GM21526 (cell line): Measurements from ENCODE around the gene IGSF22.

ENCODE experiments used
- ATAC-seq: cut with Tn5 transposase; IDR thresholded peaks from one replicate; pipeline ENCODE4 v1.9.1; 2021; ENCODE audit warnings: moderate library complexity; ENCODE audit not compliant: unreplicated experiment, low FRiP score

IGSF22 gene

DNA sequence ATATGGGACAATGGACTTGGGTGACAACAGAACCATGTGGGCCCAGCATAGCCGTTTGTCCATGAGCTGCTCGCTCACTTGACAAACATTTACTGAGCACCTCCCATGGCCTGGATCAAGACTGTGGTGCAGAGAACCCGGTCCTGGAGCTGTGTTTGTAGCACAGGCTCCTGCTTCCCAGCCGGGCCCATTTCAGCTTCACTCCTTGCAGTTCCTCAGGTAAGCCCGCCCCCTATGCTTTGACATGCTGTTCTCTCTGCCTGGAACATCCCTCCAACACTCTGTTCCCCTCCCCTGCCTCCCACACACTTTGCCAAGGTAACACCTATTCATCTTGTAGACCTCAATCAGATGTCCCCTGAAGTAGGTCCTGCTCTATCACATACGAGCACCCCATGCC is 19.3 kb upstream of the IGSF22 start:
- ATAC-seq = no peak

DNA sequence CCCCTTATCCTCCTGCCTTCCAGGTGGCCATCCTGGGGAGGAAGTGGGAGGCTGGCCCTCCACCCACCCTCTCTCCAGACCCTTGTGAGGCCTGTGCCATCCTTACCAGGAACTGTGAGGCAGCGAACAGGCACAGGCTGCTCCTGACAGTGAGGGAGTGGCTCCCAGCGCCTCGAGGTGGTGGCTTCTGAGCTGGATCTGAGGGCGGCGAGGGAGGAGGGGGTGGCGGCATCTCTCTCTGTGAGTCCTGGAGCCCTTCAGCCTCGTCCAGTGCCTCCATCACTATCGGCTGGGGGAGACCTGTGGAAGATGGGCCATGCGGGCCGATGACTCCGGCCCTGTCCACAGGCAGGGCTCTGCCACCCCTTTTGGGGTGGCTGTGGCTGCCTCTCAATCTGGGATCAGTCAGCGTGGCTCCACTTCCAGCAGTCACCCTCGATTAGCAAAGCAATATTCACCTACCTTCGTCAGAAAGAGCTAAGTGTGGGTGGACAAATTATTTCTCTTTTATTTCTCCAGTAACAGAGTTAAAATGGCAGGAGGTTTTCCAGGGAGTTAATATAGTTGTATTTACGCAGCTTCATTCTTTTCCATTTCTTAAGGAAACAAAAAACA is 18.0 kb upstream of the IGSF22 start:
- no peak for ATAC-seq

DNA sequence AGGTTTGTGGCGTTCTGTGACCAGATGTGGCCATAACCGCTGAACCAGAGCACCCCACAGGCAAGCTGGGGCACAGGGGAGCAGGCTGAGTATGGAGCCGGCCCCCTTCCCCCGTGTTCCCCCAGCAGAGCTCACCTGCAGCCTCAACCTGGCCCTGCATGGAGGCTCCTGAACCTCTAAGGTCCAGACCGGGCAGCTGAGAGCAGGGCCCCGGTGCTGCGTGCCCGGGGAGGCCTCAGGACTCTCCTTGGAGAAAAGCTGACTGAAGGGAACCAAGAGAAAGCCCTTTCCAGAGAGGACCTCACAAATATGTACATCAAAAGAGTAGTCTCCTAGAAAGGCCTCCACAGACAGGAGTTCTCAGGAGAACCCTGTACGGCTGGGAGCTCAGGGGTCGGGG is 17.4 kb upstream of the IGSF22 start:
- no peak for ATAC-seq

DNA sequence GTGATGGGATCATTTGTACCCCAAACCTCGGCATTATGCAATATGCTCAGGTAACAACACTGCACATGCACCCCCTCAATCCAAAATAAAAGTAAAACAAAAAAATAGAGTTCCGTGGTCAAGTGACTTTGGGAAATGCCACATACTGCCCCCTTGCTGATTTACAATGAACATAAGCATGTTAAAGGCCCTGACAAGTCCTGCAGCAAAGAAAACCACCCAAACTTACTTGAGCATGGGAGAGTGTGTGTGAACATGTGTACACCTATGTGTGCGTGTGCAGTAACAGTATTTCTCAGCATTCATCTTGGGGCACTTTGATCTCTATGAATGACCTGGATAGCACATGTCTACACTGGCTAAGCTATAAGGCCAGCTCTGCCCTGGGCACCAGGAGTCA is 15.8 kb upstream of the IGSF22 start:
- no peak for ATAC-seq

DNA sequence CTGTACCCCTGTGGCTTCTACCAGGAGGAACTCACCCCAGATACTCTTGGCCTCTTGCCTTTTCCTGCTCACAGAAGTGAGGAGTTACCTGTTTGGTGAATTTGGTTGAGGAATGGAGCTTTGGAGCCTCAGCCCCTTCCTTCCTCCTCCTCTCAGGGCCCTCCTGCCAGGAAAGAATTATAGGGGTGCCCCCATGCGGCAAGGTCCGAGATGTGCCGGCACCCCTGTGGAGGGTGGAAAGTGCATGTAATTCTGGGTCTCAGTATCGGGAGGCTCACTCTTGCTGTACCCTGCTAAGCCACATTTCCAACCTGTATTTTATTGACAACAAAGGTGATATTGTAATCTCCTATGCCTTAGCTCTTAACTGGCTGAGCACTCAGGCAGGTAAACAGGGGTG is 13.7 kb upstream of the IGSF22 start:
- ATAC-seq = no peak

DNA sequence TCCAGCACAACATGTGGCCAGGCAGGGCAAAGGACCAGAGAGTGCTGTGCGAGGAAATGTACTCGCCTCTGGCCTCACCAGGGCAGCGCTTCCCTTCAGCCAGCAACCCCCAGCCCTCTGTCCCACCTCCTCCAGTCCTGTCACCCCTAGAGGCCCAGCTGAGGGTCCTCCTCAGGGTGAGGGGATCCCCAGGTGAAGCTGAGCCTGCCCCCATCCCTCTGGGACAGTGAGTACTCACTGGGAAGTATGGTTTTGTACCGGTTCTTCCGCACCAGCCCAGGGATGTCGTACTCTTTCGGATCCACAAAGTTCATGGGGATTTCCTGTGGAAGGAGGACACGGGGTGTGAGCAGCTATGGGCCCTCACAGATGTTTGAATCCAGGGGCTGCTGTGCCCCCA is 11.7 kb upstream of the IGSF22 start:
- ATAC-seq = no peak

DNA sequence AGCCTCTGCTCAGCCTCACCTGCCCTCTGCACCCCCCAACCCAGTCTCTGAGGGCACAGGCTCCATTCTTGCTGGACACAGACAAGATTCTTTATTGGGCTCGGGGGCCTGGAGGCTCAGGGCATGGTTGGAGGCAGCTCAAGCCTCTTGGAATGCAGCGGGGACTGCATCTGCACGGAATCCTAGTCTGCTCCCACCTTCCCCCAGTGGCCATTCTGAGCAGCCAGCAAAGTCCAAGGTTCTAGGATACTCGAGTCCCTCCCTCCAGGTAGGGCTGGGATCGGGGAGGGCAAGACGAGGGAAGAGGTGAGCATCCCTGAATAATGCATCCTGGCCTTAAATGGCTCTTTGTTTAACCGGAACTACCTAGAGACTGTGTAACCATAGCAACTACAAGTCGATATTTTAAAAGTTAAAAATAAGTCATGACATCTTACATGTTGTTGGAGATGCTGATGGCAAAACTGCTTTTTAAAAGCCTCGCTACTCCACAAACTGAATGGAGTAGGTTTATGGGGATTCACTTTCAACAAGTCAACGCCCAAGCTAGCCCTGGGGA is 10.7 kb upstream of the IGSF22 start:
- no peak for ATAC-seq

DNA sequence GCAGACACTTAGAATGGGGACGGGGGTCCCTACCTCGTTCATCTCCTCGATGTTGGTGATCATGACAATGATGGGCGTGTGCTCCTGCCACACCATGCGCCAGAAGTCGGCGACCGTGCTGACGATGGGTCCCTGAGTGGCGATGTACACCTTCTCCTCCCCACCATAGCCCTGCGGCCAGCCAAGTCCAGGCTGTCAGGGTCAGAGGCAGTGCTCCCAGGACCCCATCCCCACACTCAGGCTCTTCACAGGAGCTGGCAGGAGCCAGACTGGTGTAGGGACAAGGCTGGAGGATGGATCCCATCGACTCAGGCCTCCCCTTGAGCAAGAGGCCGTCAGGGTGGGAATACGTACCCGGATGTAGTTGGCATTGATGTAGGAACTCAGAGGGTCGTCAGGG is 7.2 kb upstream of the IGSF22 start:
- ATAC-seq = no peak

DNA sequence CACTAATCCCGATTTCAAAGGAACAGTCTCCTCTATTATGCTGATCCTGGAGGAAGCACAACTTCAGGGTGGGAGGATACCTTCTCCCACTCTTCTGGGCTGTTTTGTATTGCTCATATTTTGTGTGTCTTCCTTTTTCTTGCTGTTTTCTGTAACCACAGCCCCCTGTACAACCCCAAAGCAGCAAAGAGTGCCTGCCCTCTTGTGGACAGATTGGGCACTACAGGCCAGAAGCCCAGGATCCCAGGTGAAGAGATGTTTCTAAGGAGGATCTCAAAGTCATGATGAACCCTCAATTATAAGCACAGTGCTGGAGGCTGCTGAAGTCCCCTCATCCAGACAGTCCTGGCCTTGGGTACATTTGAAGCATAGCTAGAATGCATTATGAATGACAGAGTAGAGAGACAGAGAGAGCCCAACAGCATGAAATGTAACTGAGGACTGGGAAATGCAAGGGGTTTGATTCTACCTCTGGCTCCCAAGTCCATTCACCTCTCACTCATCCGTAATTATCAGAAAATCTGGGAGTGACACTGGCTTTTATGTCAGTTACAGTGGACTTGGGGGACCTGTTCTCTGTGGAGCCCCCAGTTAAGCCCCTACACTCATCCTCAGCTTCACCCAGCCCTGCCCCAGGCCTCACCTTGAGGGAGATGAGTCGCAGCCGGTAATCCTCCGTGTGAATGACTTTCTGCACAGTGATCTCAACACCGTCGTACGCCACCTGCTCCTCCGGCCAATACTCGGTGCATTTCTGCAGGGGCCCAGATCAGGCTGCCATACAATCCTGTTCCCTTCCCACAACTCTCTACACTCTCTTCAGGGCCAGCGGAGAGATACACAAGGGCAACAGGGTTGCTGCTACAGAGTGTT is 6.2 kb upstream of the IGSF22 start:
- peak; percentile 55 for ATAC-seq

DNA sequence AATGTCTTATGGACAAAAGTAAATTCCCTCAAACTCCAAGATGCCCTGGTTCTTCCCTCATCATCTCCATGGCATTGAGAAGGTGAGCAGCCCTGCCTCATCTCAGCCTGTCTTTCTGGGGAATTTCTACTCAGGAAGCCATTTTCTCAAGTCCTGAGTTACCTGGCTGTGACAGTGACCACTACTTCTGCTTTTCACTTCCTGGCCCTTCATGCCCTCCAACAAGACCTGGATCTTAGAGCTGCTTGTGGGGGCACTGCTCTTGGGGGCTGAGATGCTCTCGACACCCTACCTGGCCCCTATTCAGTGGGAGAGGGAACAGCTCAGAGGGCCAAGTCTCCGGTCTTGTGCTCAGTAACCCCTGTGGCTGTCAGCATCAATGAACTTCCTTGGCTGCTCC is 5.5 kb upstream of the IGSF22 start:
- ATAC-seq = no peak

DNA sequence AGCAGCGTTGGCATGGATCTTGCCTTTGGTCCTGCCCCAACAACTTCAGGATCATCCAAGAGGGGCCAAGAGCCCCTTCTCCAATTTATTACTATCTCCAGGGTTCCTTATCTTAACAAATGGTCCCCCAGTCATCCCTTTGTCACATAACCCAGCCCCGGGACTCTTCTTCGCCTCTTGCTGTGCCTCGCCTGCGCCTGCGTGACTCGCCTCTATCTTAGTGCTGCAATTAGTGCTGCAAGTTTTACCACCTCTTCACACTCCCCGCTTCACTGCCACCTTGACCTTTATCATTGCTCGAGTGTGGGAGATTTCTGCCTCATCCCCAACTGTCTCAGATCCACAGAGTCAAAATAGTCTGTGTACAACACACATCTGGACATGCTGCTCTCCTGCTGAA is 4.0 kb upstream of the IGSF22 start:
- no peak for ATAC-seq

DNA sequence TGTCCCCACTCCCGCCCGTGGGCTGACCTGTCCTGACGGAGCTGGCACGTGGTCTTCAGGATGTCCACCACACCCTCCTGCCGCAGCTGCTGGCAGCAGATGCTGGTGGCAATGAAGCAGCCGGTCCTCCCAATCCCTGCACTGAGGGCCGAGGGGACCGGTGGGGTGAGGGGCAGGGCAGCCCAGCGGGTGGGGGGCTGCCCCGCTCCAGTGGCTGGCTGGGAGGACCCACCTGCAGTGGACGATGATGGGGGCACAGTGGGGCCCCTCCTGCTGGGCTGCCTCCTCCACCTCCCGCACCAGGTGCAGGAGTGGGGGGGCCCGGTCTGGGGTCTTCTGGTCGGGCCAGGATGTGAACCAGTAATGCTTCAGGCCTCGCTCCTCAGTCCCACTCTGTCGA is 3.4 kb upstream of the IGSF22 start:
- no peak for ATAC-seq

DNA sequence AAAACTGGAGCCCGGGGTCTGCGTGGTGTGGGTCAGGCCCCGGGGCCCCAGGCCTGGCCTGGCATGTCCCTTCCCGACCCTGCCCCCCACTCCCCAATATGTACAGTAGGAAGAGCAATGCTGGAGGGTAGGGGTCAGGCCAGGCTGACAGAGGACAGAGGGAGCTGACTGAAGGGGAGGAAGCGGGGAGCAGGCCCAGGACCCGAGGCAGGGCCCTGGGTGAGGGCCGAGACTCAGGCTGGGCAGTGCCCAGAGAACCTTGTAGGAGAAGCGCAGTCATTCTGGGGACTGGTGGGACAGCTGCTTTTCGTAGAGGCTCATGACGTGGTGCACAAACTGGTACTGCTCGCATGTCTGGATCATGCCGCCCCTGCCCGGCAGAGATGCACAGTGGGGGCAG is 2.7 kb upstream of the IGSF22 start:
- ATAC-seq = no peak

DNA sequence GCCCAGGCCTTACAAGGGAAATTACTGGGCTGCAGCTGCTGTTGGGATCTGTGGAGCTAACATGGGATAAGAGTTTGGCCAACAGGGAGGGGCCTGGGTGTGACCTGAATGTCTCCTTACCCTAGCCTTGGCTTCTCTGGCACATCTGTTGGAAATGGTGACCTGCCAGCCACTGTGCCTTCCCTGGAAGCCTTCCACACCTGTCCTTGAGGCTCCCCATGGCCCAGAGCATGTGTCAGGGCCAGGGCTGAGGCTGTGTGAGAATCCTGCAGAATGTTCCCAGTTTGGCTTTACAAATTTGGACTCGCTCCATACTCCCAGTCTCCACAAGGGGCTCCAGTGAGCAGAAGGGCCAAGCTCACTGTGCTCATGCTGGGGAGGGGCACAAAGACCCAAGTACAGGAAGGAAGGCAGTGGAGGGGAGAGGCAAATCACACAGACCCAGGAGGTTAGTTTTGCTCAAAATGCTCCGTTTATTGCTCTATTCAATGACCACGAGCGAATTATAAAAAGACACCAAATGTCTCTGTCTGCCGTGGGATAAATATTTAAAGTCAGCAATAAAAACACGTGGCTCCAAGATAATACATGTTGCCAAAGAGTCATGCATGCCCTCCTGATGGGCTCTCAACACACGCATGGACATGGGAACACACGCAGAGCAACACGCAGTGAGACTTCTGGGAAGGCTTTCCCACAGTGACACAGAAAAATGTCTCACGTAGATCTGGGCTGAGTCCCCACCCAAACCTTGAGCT is 1.7 kb upstream of the IGSF22 start:
- peak; percentile 48 for ATAC-seq

DNA sequence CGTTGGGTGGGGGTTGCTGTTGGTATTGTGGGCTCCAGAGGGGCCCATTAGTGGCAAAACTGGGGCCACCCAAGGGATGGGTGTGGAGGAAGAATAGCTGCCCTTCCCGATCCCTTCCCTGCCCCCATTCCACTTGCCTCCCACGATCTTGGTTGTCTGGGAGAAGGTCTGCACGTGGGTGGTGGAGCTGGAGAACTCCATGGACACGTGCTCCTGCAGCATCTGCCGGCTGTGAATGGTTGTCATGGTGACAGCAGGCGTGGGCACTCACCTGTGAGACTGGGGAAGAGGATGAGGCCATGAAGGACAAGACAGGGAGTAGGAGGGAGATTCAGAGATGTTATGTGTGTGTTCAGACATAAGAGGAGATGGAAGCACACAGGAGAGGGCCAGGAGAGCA is 2.0 kb downstream of the IGSF22 start:
- ATAC-seq = no peak

DNA sequence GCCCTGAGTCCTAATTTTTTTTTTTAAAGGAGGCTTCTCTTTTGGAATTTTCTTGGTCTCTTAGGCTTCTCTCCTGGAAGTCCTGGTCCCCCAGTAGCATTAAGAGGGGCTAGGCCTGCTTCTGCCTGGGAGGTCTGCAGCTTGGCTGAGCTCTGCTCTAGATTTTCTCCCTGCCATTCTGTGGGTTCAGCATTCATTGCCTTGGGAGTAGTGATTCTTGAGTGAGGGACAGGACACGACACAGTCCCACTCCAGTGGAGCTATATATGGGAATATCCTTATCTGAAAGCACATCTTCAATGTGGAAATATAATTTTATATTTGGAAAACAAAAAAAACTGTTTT is 3.7 kb downstream of the IGSF22 start:
- no peak for ATAC-seq

DNA sequence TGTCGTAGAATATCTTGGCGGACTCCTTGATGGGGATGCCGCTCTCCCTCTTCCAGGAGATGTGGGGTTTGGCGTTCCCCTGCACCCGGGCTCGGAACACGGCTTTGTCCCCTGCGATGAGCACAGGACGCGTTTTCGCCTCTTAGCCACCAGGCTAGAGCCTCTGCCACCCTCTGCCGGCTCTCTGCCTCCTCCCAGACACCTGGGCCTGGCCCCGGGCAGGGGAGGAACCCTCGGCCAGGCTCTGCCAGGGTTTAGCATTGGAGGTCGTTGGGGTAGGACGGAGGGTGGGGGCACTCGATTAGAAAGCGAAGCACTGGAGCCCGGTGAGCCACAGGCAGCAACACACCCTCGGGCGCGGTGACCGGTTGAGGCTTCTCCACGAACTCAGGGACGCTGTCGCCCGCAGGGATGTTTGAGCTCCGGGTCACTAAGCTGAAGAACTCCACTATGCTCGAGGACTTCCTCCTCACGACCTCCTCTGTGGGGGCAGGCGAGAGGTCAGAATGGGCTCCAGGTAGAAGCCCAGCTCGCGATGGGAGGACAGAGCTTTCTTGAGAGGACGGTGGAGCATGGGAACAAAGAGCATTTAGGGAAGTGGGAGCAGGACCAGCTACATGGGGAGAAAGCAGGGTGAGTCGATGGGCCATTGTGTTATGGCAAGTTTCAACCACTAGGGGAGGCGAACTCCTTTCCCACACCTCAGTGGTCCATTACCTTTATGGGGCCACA is 4.3 kb downstream of the IGSF22 start:
- peak; percentile 83 for ATAC-seq

DNA sequence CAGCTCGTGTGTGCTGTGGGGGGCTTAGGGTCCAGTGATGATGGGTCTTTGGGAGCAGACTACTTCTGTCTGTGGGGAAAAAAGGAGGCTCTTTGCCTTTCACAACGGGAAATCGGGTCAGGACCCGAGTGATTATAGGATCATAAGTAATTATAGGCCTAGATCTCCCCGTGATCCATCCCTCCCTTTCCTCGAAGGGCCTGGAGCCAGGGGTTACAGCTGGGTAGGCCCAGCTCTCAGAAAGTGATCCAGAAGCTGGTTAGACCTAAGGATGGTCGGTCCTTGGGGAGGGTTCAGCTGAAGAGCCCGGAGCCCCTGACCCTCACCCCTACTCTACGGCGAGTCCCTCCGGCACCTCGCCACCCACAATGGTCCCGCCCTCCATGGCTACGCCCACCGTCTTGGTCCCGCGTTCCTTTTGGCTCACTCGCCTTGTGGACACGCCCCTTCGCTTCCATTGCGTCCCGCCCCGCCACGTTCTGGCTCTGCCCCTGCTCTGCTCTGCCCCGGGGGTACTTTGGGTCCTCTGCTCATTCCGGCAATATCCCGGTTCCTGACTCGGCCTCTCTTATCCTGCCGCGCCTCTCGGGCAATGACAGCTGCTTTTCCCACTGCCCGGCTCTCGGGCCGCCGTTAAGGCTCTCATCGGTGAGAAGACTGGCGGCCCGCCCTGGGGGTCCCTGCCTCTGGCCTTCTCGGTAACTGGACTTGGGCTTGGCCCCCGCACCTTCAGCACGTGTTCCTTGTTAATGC is 5.0 kb downstream of the IGSF22 start:
- no peak for ATAC-seq

DNA sequence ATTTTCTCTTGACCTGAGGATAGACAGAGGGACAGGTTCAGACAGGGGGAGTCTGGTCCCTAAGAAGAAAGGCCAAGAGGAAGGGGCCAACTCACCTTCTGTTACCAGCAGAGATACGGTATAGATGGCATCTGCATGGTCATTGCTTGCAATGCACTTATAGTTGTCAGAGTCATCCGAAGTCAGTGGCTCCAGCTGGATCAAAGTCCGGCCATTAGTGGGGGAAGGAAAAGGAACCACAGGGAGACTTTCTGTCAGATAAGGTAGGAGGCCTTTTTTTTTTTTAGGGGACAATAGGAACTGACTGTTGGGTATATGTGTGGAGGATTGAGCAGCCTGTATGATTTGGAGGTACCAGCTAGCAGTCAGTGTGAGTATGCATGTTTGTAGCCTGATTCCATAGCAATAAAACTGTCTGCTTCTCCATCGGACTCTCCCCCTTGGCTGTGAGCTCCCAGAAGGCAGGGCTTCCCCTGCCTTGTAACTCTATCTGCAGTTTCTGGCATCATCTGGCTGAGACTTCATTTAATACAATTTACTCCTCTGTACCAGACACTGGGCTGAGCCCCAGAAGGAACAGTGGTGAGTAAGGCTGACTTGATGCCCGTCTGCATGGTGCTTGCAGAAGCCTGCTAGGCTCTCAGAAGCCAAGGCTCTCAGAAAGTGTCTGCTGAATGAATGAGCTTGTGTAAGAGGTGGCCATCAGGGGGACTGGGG is 5.7 kb downstream of the IGSF22 start:
- ATAC-seq = no peak
